ENCODE measurements around the gene PRTG. TPM values are rescaled to one million over a fixed set of nuclear protein-coding genes. Genes with fewer than 3 reads are reported as not detected.

Gene PRTG
- total and polyA plus RNA-seq, 2 experiments from 2014 or later, result 0.63 to 3.4 TPM

DNA sequence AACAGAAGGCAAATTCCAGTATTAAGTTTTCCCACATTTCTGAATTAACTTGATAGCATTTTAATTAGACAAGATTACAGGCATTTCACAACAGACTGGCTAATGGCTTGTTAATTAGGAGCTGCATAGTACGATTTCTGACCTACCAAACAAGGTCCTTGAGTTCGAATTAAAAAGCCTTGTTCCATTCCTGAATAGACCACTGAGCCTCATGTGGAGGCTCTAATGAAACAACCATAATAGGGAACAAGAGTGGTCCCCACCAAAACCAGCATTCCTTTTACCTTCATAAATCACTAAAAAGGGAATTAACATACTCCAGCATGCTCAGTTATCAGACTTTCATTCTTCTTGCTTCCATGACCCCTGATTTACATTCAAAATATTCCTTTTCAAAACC is 66.4 kb downstream of the PRTG start:
- Mint-ChIP-seq H3K27me3 (ENCODE audit: insufficient read depth, low read depth, poor library complexity) (peaks cover 4% of the 10 kb centered on the region), H3K9me3 (no peaks in the 10 kb centered on the region), H3K36me3 (ENCODE audit: low read depth) (no peaks in the 10 kb centered on the region), H3K27ac (peak overlapping the region; percentile 13; the same call in 1 of the 2 replicates), H3K4me1 (peaks cover 32% of the 10 kb centered on the region), H3K4me3 (no peak overlapping the region)
- DNase-seq (ENCODE audit: low spot score) (no peak), ATAC-seq (no peak)
- Histone ChIP-seq H3K27me3 (ENCODE audit: insufficient read depth) (no peaks in the 10 kb centered on the region), H3K9me2 (ENCODE audit: insufficient read depth) (no peaks in the 10 kb centered on the region), H3K79me2 (replicated peaks; ENCODE audit: insufficient read depth) (no peaks in the 10 kb centered on the region), H3K4me1 (ENCODE audit: insufficient read depth) (peaks cover 13% of the 10 kb centered on the region), H3K27ac (ENCODE audit: low read depth) (no peak overlapping the region), H2AFZ (no peak overlapping the region), H3K4me2 (peak overlapping the region; percentile 15; the same call in 1 of the 2 replicates), H3K4me3 (no peak overlapping the region), H4K20me1 (replicated peaks; ENCODE audit: insufficient read depth) (no peaks in the 10 kb centered on the region), H3F3A (replicated peaks; ENCODE audit: low read depth) (no peaks in the 10 kb centered on the region), H3K36me3 (ENCODE audit: insufficient read depth) (no peaks in the 10 kb centered on the region)
- no peak for TF ChIP-seq NANOG (IDR thresholded peaks at IDR 0.05; ENCODE audit: borderline replicate concordance)
- no peak for TF ChIP-seq ZNF114 (CRISPR knock-in tag; IDR thresholded peaks at IDR 0.05)
- TF ChIP-seq, protein P1, sequence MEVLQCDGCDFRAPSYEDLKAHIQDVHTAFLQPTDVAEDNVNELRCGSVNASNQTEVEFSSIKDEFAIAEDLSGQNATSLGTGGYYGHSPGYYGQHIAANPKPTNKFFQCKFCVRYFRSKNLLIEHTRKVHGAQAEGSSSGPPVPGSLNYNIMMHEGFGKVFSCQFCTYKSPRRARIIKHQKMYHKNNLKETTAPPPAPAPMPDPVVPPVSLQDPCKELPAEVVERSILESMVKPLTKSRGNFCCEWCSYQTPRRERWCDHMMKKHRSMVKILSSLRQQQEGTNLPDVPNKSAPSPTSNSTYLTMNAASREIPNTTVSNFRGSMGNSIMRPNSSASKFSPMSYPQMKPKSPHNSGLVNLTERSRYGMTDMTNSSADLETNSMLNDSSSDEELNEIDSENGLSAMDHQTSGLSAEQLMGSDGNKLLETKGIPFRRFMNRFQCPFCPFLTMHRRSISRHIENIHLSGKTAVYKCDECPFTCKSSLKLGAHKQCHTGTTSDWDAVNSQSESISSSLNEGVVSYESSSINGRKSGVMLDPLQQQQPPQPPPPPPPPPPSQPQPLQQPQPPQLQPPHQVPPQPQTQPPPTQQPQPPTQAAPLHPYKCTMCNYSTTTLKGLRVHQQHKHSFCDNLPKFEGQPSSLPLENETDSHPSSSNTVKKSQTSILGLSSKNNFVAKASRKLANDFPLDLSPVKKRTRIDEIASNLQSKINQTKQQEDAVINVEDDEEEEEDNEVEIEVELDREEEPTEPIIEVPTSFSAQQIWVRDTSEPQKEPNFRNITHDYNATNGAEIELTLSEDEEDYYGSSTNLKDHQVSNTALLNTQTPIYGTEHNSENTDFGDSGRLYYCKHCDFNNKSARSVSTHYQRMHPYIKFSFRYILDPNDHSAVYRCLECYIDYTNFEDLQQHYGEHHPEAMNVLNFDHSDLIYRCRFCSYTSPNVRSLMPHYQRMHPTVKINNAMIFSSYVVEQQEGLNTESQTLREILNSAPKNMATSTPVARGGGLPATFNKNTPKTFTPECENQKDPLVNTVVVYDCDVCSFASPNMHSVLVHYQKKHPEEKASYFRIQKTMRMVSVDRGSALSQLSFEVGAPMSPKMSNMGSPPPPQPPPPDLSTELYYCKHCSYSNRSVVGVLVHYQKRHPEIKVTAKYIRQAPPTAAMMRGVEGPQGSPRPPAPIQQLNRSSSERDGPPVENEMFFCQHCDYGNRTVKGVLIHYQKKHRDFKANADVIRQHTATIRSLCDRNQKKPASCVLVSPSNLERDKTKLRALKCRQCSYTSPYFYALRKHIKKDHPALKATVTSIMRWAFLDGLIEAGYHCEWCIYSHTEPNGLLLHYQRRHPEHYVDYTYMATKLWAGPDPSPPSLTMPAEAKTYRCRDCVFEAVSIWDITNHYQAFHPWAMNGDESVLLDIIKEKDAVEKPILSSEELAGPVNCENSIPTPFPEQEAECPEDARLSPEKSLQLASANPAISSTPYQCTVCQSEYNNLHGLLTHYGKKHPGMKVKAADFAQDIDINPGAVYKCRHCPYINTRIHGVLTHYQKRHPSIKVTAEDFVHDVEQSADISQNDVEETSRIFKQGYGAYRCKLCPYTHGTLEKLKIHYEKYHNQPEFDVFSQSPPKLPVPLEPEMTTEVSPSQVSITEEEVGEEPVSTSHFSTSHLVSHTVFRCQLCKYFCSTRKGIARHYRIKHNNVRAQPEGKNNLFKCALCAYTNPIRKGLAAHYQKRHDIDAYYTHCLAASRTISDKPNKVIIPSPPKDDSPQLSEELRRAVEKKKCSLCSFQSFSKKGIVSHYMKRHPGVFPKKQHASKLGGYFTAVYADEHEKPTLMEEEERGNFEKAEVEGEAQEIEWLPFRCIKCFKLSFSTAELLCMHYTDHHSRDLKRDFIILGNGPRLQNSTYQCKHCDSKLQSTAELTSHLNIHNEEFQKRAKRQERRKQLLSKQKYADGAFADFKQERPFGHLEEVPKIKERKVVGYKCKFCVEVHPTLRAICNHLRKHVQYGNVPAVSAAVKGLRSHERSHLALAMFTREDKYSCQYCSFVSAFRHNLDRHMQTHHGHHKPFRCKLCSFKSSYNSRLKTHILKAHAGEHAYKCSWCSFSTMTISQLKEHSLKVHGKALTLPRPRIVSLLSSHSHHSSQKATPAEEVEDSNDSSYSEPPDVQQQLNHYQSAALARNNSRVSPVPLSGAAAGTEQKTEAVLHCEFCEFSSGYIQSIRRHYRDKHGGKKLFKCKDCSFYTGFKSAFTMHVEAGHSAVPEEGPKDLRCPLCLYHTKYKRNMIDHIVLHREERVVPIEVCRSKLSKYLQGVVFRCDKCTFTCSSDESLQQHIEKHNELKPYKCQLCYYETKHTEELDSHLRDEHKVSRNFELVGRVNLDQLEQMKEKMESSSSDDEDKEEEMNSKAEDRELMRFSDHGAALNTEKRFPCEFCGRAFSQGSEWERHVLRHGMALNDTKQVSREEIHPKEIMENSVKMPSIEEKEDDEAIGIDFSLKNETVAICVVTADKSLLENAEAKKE (CRISPR knock-in tag; IDR thresholded peaks at IDR 0.05), result no peak
- TF ChIP-seq, protein P2, sequence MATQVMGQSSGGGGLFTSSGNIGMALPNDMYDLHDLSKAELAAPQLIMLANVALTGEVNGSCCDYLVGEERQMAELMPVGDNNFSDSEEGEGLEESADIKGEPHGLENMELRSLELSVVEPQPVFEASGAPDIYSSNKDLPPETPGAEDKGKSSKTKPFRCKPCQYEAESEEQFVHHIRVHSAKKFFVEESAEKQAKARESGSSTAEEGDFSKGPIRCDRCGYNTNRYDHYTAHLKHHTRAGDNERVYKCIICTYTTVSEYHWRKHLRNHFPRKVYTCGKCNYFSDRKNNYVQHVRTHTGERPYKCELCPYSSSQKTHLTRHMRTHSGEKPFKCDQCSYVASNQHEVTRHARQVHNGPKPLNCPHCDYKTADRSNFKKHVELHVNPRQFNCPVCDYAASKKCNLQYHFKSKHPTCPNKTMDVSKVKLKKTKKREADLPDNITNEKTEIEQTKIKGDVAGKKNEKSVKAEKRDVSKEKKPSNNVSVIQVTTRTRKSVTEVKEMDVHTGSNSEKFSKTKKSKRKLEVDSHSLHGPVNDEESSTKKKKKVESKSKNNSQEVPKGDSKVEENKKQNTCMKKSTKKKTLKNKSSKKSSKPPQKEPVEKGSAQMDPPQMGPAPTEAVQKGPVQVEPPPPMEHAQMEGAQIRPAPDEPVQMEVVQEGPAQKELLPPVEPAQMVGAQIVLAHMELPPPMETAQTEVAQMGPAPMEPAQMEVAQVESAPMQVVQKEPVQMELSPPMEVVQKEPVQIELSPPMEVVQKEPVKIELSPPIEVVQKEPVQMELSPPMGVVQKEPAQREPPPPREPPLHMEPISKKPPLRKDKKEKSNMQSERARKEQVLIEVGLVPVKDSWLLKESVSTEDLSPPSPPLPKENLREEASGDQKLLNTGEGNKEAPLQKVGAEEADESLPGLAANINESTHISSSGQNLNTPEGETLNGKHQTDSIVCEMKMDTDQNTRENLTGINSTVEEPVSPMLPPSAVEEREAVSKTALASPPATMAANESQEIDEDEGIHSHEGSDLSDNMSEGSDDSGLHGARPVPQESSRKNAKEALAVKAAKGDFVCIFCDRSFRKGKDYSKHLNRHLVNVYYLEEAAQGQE (IDR thresholded peaks at IDR 0.05; ENCODE audit: unreplicated experiment), result no peak
- TF ChIP-seq STAT1 (IDR thresholded peaks at IDR 0.05; ENCODE audit: unreplicated experiment), result no peak
- TF ChIP-seq POLR2AphosphoS5 (IDR thresholded peaks at IDR 0.05; ENCODE audit: low read depth), result no peak
- no peak for TF ChIP-seq ZNF331 (CRISPR knock-in tag; IDR thresholded peaks at IDR 0.05; ENCODE audit: low read depth)
- TF ChIP-seq, protein P3, sequence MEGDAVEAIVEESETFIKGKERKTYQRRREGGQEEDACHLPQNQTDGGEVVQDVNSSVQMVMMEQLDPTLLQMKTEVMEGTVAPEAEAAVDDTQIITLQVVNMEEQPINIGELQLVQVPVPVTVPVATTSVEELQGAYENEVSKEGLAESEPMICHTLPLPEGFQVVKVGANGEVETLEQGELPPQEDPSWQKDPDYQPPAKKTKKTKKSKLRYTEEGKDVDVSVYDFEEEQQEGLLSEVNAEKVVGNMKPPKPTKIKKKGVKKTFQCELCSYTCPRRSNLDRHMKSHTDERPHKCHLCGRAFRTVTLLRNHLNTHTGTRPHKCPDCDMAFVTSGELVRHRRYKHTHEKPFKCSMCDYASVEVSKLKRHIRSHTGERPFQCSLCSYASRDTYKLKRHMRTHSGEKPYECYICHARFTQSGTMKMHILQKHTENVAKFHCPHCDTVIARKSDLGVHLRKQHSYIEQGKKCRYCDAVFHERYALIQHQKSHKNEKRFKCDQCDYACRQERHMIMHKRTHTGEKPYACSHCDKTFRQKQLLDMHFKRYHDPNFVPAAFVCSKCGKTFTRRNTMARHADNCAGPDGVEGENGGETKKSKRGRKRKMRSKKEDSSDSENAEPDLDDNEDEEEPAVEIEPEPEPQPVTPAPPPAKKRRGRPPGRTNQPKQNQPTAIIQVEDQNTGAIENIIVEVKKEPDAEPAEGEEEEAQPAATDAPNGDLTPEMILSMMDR (conservative IDR thresholded peaks at IDR 0.05; ENCODE audit: low read depth in 2 of 2), result no peak
- no peak for TF ChIP-seq JUNB (IDR thresholded peaks at IDR 0.05; ENCODE audit: unreplicated experiment)
- TF ChIP-seq, protein P4, sequence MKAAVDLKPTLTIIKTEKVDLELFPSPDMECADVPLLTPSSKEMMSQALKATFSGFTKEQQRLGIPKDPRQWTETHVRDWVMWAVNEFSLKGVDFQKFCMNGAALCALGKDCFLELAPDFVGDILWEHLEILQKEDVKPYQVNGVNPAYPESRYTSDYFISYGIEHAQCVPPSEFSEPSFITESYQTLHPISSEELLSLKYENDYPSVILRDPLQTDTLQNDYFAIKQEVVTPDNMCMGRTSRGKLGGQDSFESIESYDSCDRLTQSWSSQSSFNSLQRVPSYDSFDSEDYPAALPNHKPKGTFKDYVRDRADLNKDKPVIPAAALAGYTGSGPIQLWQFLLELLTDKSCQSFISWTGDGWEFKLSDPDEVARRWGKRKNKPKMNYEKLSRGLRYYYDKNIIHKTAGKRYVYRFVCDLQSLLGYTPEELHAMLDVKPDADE (IDR thresholded peaks at IDR 0.05), result no peak
- no peak for TF ChIP-seq CREB1 (CRISPR knock-in tag; IDR thresholded peaks at IDR 0.05; ENCODE audit: low read depth)
- no peak for TF ChIP-seq EZH2 (IDR thresholded peaks at IDR 0.05; ENCODE audit: low read depth, unreplicated experiment)
- no peak for TF ChIP-seq EZH2phosphoT487 (IDR thresholded peaks at IDR 0.05; ENCODE audit: unreplicated experiment)

All from GM23338 (cell line).